Kidney glomerular epithelial cell (primary cell): Measurements from ENCODE around the gene VRTN.
A peak's percentile ranks its signal among the peaks of the same experiment; 100 is the strongest.

ENCODE experiments used
- DNase-seq: peaks from one replicate; lab custom pipeline; 2025; lab: John Stamatoyannopoulos, UW

Gene VRTN

GRCh38 chr14:74395094-74395493, 46.8 kb downstream of the VRTN start:
- DNase-seq, result no peak

GRCh38 chr14:74400031-74400685, 51.9 kb downstream of the VRTN start:
- no peak for DNase-seq

- no peak for DNase-seq
Observed at GRCh38 chr14:74400919-74401503, 52.7 kb downstream of the VRTN start.

GRCh38 chr14:74401504-74402241, 53.4 kb downstream of the VRTN start:
- peak; percentile 2 for DNase-seq

- no peak for DNase-seq
Observed at GRCh38 chr14:74402401-74403251, 54.4 kb downstream of the VRTN start.

- no peak for DNase-seq
Observed at GRCh38 chr14:74403619-74404417, 55.5 kb downstream of the VRTN start.

- no peak for DNase-seq
Observed at GRCh38 chr14:74404435-74404834, 56.2 kb downstream of the VRTN start.

GRCh38 chr14:74405663-74406062, 57.4 kb downstream of the VRTN start:
- DNase-seq, result no peak

GRCh38 chr14:74407021-74407800, 58.9 kb downstream of the VRTN start:
- no peak for DNase-seq

- DNase-seq, result no peak
Observed at GRCh38 chr14:74407801-74408154, 59.5 kb downstream of the VRTN start.

- no peak for DNase-seq
Observed at GRCh38 chr14:74408870-74409269, 60.6 kb downstream of the VRTN start.

- DNase-seq, result no peak
Observed at GRCh38 chr14:74409441-74409840, 61.2 kb downstream of the VRTN start.
